ENCODE results near the gene LMNA.
"Not testable (repeated sequence)": the region's sequence is repeated elsewhere in the genome, so short reads cannot be mapped to it uniquely, and the experiment has no call there.

Gene LMNA

DNA sequence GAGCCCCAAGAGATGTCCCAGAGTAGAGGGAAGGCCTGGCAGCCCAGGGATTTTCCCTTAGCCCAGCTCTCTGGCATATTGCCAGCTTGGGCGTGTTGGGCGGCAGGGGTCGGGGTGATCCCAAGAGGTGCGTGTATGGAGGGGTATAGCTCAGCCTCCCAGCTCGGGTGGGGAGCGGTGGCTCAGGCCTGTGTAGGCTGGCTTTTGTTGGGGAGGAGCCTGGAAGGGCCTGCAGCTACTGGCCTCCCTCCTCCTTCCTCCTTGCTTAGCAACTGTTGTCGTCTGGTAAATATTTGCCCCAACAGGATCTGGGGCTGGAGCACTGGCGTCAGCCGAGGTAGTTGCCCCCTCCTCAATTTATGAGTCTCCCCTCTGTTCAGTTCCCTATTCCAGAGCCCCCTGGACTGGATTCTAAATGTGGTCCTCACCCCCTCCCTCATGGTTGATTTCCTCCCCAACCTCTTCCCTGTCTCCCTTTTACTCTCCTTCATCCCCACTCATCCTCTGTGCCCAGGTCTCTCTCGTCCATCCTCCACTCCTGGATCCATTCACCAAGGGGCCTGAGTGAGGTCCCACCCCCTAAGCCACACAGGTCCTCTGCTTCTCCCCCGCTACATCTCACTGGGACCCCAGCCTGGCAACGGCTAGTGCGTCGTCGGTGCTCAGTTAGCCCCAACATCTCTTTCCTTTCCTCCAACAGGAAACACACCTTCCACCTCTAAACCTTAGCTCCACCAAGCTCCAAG, 10.3 kb upstream of the LMNA start:
- no peak for DNase-seq (ENCODE audit: low read depth in 2 of 3, low spot score in 1 of 3)

DNA sequence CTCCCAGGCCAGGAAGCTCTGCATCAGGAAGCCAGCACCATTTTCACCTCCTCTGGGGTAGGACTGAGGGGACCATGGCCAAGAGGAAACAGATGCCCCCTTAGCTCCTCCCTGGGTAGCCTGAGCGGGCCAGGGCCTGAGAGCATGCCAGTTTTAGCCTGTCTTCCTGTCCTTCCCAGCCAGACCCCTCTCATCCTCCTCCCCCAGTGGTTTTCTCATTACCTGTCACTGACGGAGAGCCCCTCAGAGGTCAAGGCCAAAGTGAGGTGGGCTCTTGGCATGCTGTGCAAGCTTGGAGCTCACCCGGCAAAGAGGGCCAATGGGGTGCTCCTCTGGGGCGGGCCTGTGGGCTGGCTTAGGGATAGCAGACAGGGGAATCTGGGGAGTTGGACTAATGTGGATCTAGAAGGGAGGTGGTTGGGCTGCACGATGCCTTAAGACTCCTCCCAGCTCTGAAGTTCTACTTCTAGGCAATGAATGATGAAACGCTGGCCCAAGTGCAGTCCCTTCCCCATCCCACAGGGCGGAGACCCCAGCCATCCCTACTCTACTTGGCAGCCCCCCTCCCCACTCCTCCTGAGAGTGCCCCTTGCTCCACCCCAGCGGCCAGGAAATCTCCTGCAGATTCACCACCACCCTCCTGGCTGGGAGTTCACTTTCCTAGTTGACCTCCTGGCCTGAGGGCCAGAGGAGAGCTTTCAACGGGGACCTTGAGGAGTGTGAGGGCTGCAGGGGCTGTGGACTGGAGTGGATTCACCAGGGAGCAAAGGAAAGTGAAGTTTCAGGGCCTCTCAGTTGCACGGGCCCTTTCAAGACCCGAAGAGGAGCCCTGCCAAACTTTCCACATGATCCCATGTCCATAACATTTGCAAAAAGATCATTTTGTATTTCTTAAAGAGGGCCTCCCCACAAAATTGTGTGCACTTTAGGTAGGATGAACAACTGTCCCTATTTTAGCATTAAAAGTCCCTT, 9.4 kb upstream of the LMNA start:
- DNase-seq (ENCODE audit: low read depth in 2 of 3, low spot score in 1 of 3), result no peak

DNA sequence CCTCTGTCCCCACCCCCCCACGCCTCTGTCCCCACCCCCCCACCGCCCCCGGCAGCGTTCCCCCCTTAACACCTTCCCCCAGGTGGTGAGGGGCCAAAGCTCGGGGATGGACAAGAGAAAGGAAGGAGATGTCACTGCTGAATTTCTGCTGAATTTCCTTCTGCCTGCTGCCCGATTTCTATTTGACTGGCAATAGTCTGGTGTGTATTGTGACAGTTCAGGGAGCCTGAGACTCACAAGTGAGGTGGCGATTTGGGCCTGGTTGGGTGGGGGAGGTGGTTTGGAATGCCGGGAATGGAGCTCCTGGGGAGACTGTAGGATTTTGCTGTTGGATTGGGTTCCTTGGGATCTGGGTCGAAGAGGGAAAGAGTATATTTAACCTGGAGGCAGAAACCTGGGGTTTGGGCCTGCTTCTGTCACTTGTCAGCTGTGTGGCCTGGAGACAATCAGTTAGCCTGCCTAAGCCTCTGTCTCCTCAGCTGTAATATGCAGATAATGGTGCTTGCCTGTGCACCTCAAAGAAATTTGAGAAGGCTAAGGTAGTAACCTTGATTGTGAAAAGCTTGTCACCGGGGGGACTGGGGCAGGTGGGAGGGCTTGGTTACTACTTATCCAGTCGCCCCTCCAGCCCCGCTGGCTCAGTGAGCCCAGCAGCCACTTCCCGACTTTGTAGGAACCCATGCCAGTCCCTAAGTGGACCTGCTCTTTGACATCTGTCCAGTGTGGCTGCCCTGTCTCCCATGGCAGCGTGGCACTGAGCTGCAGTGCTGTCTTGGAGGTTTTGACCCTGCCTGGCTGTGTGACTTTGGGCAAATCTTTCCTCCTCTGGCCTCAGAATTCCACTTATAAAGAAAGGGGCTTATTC, 7.7 kb upstream of the LMNA start:
- no peak for DNase-seq (ENCODE audit: low read depth in 2 of 3, low spot score in 1 of 3)

DNA sequence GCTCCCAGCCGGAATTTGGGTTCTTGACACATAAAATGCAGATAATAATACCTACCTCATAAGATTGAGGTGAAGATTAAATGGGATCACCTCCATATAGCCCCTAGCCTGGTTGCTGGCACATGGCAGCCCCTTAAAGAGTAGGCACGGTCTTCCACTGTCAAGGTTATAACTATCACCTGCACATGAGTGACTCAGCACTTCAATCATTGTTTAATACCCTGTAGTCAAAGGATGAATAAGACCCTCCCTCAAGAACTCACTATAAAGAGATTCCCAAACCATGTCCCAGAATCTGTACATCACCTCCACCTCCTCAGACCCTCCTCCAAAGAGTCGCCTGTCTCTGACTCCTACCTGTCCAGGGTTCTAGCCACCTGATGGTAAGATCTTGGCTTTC, 6.5 kb upstream of the LMNA start:
- no peak for DNase-seq (ENCODE audit: low read depth in 2 of 3, low spot score in 1 of 3)

DNA sequence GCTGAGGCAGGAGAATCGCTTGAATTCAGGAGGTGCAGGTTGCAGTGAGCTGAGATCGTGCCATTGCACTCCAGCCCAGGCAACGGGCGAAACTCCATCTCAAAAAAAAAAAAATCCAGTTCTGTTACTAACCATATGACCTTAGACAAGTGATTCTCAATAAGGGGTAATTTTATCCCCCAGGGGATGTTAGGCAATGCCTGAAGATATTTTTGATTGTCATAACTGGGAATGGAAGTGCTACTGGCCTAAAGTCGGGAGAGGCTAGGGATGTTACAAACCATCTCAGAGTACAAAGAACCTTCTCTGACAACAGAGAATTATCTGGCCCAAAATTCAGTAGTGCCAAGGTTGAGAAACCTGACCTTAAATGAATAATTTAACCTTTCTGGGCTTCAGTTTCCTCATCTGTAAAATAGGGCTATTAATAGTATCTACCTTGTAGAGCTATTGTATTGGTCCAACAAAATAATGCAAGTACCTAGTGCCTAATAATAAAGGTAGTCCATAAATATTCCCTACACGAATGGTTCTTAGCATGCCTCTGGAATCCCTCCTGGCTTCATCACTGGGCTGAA, 5.8 kb upstream of the LMNA start:
- DNase-seq (ENCODE audit: low read depth in 2 of 3, low spot score in 1 of 3), result no peak

DNA sequence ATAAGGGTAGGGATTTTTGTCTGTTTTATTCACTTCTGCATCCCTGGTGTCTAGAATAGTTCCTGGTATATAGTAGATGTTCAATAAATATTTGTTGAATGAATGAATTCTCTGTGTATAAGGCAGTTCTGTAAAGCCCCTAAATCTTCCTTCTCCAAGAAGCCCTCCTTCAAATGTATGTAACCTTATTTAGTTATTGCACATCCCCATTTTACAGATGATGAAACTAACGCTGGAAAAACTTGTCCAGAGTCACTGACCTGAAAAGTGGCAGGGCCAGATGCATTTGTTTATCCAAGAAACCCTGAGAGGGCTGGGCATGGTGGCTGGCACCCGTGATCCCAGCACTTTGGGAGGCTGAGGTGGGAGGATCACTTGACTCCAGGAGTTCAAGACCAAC, 4.3 kb upstream of the LMNA start:
- DNase-seq (ENCODE audit: low read depth in 2 of 3, low spot score in 1 of 3), result no peak

DNA sequence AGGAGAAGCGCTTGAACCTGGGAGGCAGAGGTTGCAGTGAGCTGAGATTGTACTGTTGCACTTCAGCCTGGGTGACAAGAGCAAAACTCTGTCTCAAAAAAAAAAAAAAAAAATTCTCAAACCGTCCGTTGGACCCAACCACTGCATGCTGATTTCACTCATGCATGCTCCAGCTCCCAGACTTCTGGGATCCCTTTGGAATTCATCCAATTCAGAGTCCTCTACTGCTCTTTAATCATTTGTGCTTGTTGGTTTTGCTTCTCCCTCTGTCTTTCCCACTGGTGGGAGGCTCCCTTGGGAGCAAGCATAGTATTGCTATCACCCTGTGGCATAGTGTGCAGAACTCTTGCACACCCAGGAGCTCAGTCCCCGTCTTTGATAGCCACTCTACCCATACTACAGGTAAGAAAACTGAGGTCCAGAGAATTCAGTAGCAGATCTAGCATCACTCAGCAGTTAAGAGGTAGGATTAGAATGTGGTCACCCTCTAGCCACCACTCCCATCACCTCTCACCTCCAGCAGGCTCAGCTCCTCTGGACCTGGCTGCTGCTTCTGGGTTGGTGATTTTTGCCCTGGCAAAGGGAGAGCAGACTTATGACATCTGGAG, 3.1 kb upstream of the LMNA start:
- DNase-seq (ENCODE audit: low read depth in 2 of 3, low spot score in 1 of 3), result no peak

DNA sequence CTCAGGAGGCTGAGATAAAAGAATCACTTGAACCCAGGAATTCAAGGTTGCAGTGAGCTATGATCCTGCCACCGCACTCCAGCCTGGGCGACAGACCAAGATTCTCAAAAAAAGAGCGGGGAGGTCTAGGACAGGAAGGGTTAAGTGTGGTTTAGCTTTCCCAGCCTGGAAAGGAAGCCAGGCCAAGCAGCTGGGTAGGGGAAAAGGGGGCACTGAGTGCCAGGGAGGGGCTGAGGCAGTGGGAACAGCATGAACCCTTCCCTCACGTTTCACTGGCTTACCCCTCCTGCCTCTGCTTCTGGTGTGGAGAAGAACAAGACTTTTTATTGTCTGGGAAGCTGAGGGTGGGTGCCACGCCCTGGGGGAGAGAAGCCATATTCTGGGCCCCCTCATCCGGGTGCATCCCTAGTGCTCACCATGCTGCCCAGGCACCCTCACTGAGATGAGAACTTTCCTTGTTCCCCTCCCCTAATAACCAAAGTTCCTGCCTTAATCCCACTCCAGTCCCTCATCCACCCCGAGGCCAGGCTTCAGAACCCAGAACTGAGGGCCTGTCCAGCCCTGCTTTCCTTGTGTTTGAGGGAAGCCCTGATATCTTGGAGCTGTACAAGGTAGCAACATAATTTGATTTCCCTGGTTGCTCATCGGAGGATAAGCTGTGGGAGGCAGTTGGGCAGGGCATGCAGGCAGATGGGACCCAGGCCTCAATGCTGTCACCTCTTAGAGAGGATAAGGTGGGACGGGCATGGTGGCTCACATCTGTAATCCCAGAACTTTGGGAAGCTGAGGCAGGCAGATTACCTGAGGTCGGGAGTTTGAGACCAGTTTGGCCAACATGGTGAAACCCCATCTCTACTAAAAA, 2.0 kb upstream of the LMNA start:
- no peak for DNase-seq (ENCODE audit: low read depth in 2 of 3, low spot score in 1 of 3)

DNA sequence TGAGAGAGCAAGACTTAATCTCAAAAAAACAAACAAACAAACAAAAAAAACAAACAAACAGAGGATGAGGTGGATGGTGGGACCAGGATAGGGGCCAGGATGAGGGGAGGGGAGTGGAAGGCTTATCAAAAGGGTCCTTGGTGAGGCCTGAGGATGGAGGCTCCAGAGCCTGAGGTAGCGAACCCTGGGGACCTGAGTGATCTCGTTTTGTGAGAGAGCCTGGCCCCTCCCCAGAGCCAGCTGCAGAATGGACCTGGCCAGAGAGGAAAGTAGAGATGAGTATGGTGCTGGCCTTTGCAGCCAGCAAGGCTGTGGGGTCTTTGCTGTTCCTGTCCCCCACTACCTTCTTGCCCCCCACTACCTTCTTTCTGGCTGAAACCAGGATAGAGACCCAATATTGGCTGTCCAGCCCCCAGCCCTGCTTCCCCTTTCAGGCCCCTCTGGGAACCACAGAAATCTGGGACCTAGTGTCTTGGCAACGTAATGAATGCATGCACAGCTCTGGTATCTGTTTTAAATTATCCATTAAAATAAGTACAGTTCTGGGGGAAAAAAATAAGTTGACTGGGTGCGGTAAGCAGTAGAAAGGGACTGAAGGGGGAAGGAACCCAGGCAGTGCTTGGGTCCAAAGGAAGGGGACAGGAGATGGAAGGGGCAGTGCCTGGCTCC, 1.1 kb upstream of the LMNA start:
- no peak for DNase-seq (ENCODE audit: low read depth in 2 of 3, low spot score in 1 of 3)

DNA sequence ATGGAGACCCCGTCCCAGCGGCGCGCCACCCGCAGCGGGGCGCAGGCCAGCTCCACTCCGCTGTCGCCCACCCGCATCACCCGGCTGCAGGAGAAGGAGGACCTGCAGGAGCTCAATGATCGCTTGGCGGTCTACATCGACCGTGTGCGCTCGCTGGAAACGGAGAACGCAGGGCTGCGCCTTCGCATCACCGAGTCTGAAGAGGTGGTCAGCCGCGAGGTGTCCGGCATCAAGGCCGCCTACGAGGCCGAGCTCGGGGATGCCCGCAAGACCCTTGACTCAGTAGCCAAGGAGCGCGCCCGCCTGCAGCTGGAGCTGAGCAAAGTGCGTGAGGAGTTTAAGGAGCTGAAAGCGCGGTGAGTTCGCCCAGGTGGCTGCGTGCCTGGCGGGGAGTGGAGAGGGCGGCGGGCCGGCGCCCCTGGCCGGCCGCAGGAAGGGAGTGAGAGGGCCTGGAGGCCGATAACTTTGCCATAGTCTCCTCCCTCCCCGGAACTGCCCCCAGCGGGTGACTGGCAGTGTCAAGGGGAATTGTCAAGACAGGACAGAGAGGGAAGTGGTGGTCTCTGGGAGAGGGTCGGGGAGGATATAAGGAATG, 505 bp downstream of the LMNA start:
- DNase-seq (ENCODE audit: low read depth in 2 of 3, low spot score in 1 of 3), result no peak

DNA sequence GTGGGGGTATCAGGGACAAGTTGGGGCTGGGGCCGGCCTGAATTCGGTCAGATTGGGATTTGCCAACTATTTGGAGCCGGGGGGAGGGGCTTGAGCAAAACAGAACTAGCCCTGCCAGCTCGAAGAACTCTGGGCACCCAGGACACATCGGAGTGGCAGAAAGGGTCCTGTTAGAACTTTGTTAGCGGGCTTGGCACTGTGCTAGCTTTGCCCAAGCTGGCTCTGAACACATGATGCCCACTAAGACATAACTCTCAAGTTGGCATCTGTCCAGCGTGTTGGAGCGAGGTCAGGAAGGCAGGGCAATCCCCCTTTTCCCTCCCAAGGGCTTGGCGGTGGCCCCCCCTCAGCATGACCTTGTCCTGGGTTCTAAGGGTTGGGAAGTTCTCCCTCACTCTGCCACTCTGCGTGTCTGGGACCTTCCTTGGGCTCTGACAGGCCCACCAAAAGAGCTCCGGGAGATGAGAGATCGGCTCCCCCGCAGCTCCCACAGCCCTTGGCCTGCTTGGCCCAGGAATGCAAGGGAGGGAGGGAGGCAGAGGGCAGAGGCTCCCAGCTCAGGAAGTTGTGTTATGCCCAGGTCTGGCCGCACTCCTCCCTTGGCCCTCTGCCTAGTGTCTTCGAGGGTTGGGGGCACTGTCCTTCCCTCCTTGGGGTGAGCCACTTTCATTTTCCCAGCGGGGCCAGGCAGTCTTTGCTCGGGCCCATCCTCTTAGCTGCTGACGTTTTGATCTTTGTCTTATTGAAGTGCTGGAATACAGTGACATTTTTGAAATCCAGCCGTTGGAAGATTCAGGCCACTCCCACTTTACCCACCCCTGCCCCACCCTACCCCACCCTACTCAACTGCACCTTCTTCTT, 1.2 kb downstream of the LMNA start:
- no peak for DNase-seq (ENCODE audit: low read depth in 2 of 3, low spot score in 1 of 3)

DNA sequence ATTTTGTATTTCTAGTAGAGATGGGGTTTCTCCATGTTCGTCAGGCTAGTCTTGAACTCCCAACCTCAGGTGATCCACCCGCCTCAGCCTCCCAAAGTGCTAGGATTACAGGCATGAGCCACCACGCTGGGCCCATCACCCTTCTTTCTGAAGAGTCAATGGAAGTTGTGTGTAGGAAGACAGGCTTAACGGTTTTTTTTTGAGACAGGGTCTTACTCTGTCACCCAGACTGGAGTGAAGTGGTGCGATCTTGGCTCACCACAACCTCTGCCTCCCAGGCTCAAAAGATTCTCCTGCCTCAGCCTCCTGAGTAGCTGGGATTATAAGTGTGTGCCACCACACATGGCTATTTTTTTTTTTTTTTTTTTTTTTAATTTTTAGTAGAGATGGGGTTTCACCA, 2.2 kb downstream of the LMNA start:
- DNase-seq (ENCODE audit: low read depth in 2 of 3, low spot score in 1 of 3), result not testable (repeated sequence)

DNA sequence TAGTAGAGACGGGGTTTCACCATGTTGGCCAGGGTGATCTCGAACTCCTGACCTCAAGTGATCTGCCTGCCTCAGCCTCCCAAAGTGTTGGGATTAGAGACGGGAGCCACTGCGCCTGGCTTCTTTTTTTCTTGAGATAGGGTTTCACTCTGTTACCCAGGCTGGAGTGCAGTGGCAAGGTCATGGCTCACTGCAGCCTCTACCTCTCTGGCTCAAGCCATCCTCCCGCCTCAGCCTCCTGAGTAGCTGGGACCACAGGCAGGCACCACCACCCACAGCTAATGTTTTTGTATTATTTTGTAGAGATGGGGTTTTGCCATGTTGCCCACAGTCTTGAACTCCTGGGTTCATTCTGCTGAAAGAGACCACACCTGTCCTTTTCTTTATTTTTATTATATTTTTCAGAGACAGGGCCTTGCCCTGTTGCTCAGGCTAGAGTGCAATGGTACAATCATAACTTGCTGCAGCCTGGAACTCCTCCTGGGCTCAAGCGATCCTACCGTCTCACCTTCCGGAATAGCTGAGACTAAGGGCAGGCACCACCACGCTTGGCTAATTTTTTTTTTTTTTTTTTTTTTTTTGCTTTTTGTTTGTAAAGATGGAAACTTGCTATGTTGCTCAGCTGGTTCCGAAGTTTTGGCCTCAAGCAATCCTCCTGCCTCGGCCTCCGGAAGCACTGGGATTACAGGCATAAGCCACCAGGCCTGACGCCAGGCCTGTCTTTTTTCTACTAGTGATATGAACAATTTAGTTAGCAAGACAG, 3.1 kb downstream of the LMNA start:
- no peak for DNase-seq (ENCODE audit: low read depth in 2 of 3, low spot score in 1 of 3)

DNA sequence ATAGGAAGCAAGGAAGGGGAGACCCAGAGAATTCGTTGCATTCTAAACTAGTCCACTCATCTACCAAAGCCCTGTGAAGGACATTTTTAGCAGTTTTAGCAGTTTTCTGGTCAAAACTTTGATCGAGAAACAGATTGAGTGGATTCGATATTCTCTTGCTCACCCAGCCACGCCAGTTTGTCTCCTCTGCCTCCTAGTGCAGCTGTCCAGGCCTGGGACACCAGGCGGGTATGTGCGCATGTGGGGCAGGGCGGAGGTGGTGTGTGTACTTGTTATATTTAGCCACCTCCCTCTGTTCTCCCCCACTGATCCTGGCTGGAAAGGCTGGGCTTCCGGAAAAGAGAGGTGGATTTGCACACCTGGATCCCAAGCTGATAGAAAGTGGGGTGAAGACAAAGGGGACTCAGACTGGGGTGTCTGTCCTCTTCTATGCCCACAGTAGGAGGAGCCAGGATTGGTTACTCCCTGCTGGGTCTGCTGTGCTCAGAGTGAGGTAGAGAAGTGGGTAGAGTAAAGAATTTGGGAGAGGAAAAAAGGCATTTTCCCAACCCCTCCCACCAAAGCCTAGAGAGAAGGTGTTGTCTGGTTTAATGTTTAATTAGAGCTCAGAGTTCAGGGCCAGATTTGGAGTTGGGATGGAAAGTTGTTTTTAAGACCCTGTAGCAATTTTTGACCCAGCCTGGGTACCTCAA, 3.8 kb downstream of the LMNA start:
- no peak for DNase-seq (ENCODE audit: low read depth in 2 of 3, low spot score in 1 of 3)

DNA sequence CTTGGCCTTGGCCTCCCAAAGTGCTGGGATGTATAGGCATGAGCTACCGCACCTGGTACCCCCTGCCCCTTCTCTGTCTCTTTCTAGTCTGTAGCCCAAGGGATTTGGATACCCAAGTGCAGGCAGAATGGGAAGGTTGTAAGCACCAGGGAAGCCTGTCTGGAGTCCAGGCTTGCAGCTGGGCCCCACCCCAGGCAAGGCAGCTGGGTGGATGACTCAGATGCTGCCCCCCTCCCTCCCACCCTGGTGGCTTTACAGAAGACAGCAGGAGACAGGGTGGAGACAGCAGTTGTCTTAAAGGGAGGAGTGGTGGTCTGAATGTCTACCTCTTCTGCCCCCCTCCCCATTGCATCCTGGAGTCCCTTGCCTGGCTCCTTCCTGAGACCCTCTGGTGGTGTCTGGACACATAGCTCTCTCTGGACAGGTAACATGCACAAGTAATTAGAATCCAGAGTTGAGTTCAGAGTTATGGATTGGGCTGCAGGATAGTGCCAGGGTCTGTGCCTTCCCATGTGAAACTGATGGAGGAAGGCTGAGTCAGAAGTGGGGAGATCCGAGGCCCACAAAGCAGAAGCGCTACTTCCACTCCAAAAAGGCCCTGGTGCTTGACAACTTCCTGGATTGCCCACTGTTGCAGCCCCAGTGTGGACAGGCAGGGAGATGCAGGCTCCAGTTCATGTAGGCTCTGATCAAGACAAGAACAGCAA, 5.1 kb downstream of the LMNA start:
- no peak for DNase-seq (ENCODE audit: low read depth in 2 of 3, low spot score in 1 of 3)

DNA sequence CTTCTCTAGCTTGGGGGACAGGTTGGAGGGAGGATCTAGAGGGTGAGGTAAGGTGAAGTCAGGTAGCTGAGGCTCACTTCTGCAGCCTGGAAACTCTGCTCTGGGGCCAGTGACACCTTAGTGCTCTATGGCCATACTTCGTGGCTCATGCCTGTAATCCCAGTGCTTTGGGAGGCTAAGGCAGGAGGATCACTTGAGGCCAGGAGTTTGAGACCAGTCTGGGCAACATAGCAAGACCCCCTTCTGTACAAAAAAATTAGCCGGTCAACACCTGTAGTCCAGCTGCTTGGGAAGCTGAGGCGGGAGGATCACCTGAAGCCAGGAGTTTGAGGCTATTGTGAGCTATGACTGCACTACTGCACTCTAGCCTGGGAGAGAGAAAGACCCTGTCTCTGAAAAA, 5.8 kb downstream of the LMNA start:
- no peak for DNase-seq (ENCODE audit: low read depth in 2 of 3, low spot score in 1 of 3)

Data from stimulated activated CD4-positive, alpha-beta T cell treated with anti-CD3 and anti-CD28 coated beads, Interleukin-12 subunit alpha, Interleukin-12 subunit beta, amount 100 ng/mL, for 48 hours (primary cell).